Ishikawa (cell line): Measurements from ENCODE around the gene GSTM2.

Experiments used
- CEBPB ChIP-seq: IDR thresholded peaks from 2 replicates; pipeline ENCODE4 v1.6.1; 2012
- CREB1 ChIP-seq: IDR thresholded peaks from 2 replicates; pipeline ENCODE4 v1.6.1; 2012; ENCODE audit warnings: low read depth
- EGR1 ChIP-seq: IDR thresholded peaks from 2 replicates; pipeline ENCODE4 v1.6.1; 2012
- EP300 ChIP-seq: IDR thresholded peaks from 2 replicates; pipeline ENCODE4 v1.6.1; 2012; ENCODE audit warnings: borderline replicate concordance
- FOXM1 ChIP-seq: IDR thresholded peaks from 2 replicates; pipeline ENCODE4 v1.6.1; 2012; ENCODE audit warnings: low read depth, borderline replicate concordance
- MAX ChIP-seq: IDR thresholded peaks from 2 replicates; pipeline ENCODE4 v1.6.1; 2012
- NFIC ChIP-seq: IDR thresholded peaks from 2 replicates; pipeline ENCODE4 v1.6.1; 2012
- RAD21 ChIP-seq: IDR thresholded peaks from 2 replicates; pipeline ENCODE4 v1.6.1; 2012; ENCODE audit warnings: low read depth
- REST ChIP-seq: IDR thresholded peaks from 2 replicates; pipeline ENCODE4 v1.6.1; 2012; ENCODE audit warnings: low read depth, mild to moderate bottlenecking
- TAF1 ChIP-seq: IDR thresholded peaks from 2 replicates; pipeline ENCODE4 v1.6.1; 2012; ENCODE audit warnings: low read depth, mild to moderate bottlenecking
- TCF12 ChIP-seq: IDR thresholded peaks from 2 replicates; pipeline ENCODE4 v1.6.1; 2012; ENCODE audit warnings: low read depth
- TEAD4 ChIP-seq: IDR thresholded peaks from 2 replicates; pipeline ENCODE4 v1.6.1; 2012
- USF1 ChIP-seq: IDR thresholded peaks from 2 replicates; pipeline ENCODE4 v1.6.1; 2012
- YY1 ChIP-seq: IDR thresholded peaks from 2 replicates; pipeline ENCODE4 v1.6.1; 2012; ENCODE audit warnings: low read depth
- ZBTB7A ChIP-seq: IDR thresholded peaks from 2 replicates; pipeline ENCODE4 v1.6.1; 2012; ENCODE audit warnings: low read depth

The GSTM2 gene

GRCh38 chr1:109717729-109718128 lies 49.9 kb downstream of the GSTM2 start:
- TF ChIP-seq USF1 (no peak), CEBPB (no peak), REST (no peak), YY1 (no peak)

GRCh38 chr1:109718495-109718894 lies 50.6 kb downstream of the GSTM2 start:
- TF ChIP-seq EP300 (no peak), RAD21 (peak; percentile 63), FOXM1 (no peak), MAX (no peak), CREB1 (no peak), TCF12 (no peak), NFIC (no peak), REST (no peak)

- no peak for TF ChIP-seq MAX
- TF ChIP-seq EGR1 = no peak
- no peak for TF ChIP-seq TEAD4
- no peak for TF ChIP-seq NFIC
Observed at GRCh38 chr1:109719337-109719837, 51.5 kb downstream of the GSTM2 start.

GRCh38 chr1:109721042-109721441 lies 53.2 kb downstream of the GSTM2 start:
- TF ChIP-seq RAD21 (no peak), ZBTB7A (no peak), REST (no peak), EGR1 (no peak), YY1 (no peak), MAX (no peak), TEAD4 (no peak), EP300 (no peak), USF1 (no peak), CEBPB (no peak), NFIC (no peak), FOXM1 (no peak), CREB1 (no peak), TAF1 (no peak), TCF12 (no peak)

- no peak for TF ChIP-seq CEBPB
- TF ChIP-seq EGR1 = no peak
- TF ChIP-seq TCF12 = no peak
- TF ChIP-seq TEAD4 = no peak
- no peak for TF ChIP-seq EP300
- no peak for TF ChIP-seq FOXM1
- TF ChIP-seq USF1 = no peak
- no peak for TF ChIP-seq CREB1
Observed at GRCh38 chr1:109721971-109722370, 54.1 kb downstream of the GSTM2 start.
